Tongue (tissue), 2 donors: ENCODE results near the gene PPP2R5C. TPM values are rescaled to one million over a fixed set of nuclear protein-coding genes. Genes with fewer than 3 reads are reported as not detected.

ENCODE experiments used
- DNase-seq: peaks from one replicate; pipeline ENCODE4 v3.0.0-alpha.2; 2015
- total RNA-seq: library from RNA; depleted of rRNA; stranded (reverse); fragments of >200 nt; gene quantifications from one replicate; pipeline ENCODE4 v1.2.3, GENCODE V29; 2014

Gene PPP2R5C
- total RNA-seq, 1 donor from 2014 or later, result 86.2 TPM

GRCh38 chr14:101755591-101756324, 5.8 kb upstream of the PPP2R5C start:
- DNase-seq, result no peak

- no peak for DNase-seq
These were observed 4.3 kb upstream of the PPP2R5C start for GRCh38 chr14:101757064-101757838.

GRCh38 chr14:101757839-101758211, 3.7 kb upstream of the PPP2R5C start:
- no peak for DNase-seq

- no peak for DNase-seq
These were observed 2.5 kb upstream of the PPP2R5C start for GRCh38 chr14:101758913-101759593.

- peak; percentile 99 for DNase-seq
These were observed 1.1 kb upstream of the PPP2R5C start for GRCh38 chr14:101760138-101761011.

GRCh38 chr14:101761881-101762529, 496 bp downstream of the PPP2R5C start:
- DNase-seq, result peak; percentile 45

GRCh38 chr14:101762530-101763101, 1.1 kb downstream of the PPP2R5C start:
- DNase-seq, result no peak

GRCh38 chr14:101763941-101764709, 2.6 kb downstream of the PPP2R5C start:
- DNase-seq, result no peak

GRCh38 chr14:101767618-101768362, 6.3 kb downstream of the PPP2R5C start:
- DNase-seq, result no peak

GRCh38 chr14:101770183-101770582, 8.7 kb downstream of the PPP2R5C start:
- no peak for DNase-seq

GRCh38 chr14:101772770-101773169, 11.3 kb downstream of the PPP2R5C start:
- no peak for DNase-seq

- DNase-seq, result no peak
These were observed 11.9 kb downstream of the PPP2R5C start for GRCh38 chr14:101773378-101773777.

- DNase-seq, result peak; percentile 77
These were observed 12.7 kb downstream of the PPP2R5C start for GRCh38 chr14:101774006-101774795.

GRCh38 chr14:101774814-101775213, 13.3 kb downstream of the PPP2R5C start:
- DNase-seq, result peak; percentile 38

GRCh38 chr14:101775826-101776225, 14.3 kb downstream of the PPP2R5C start:
- peak; percentile 54 for DNase-seq

GRCh38 chr14:101776344-101776743, 14.8 kb downstream of the PPP2R5C start:
- peak; percentile 46 for DNase-seq

GRCh38 chr14:101780390-101780789, 18.9 kb downstream of the PPP2R5C start:
- DNase-seq, result no peak

- no peak for DNase-seq
These were observed 19.4 kb downstream of the PPP2R5C start for GRCh38 chr14:101780887-101781239.
